HEK293T (cell line): ENCODE results near the gene AK5.

Experiments used
- ARNT ChIP-seq: fragments of 450-650 bp; IDR thresholded peaks from 2 replicates; pipeline ENCODE4 v1.6.1; 2017; ENCODE audit warnings: mild to moderate bottlenecking
- BHLHE40 ChIP-seq: fragments of 450-650 bp; IDR thresholded peaks from 2 replicates; pipeline ENCODE4 v1.6.1; 2016; ENCODE audit warnings: mild to moderate bottlenecking, moderate library complexity, borderline replicate concordance
- FOXK2 ChIP-seq: fragments of 450-650 bp; IDR thresholded peaks from 2 replicates; pipeline ENCODE4 v1.6.1; 2016; ENCODE audit warnings: mild to moderate bottlenecking
- FOXM1 ChIP-seq: fragments of 450-650 bp; IDR thresholded peaks from 2 replicates; pipeline ENCODE4 v1.6.1; 2017; ENCODE audit warnings: mild to moderate bottlenecking, borderline replicate concordance
- HDGF ChIP-seq: fragments of 450-650 bp; IDR thresholded peaks from 2 replicates; pipeline ENCODE4 v1.6.1; 2017; ENCODE audit warnings: antibody characterized with exemption, borderline replicate concordance
- L3MBTL2 ChIP-seq: fragments of 450-650 bp; conservative IDR thresholded peaks from 2 replicates; pipeline ENCODE4 v1.6.1; 2016; ENCODE audit warnings: mild to moderate bottlenecking
- NFRKB ChIP-seq: fragments of 450-650 bp; IDR thresholded peaks from 2 replicates; pipeline ENCODE4 v1.6.1; 2016; ENCODE audit warnings: mild to moderate bottlenecking, moderate library complexity
- SP1 ChIP-seq: fragments of 450-650 bp; IDR thresholded peaks from 2 replicates; pipeline ENCODE4 v1.6.1; 2017
- SUZ12 ChIP-seq: fragments of 450-650 bp; IDR thresholded peaks from 2 replicates; pipeline ENCODE4 v1.6.1; 2016; ENCODE audit warnings: mild to moderate bottlenecking
- TARDBP ChIP-seq: fragments of 450-650 bp; IDR thresholded peaks from 2 replicates; pipeline ENCODE4 v1.6.1; 2016
- ZNF384 ChIP-seq: fragments of 450-650 bp; IDR thresholded peaks from 2 replicates; pipeline ENCODE4 v1.6.1; 2016

- TF ChIP-seq ZNF384 (no peak), SP1 (no peak), L3MBTL2 (no peak), NFRKB (no peak), FOXM1 (no peak), SUZ12 (no peak), HDGF (no peak), BHLHE40 (no peak), FOXK2 (no peak), TARDBP (no peak), ARNT (no peak)
Measured at GRCh38 chr1:77545970-77546369, 264.2 kb downstream of the AK5 start.
